ENCODE results near the gene CLMP. TPM values are rescaled to one million over a fixed set of nuclear protein-coding genes. Genes with fewer than 3 reads are reported as not detected.

CLMP gene
- total and polyA plus RNA-seq, 8 donors, result 0.46 to 5.5 (median 1.0) TPM

GRCh38 chr11:123179586-123179985, 15.5 kb downstream of the CLMP start:
- Histone ChIP-seq H3K27me3 (no peaks in the 10 kb centered on the region), H3K4me1 (no peaks in the 10 kb centered on the region), H3K36me3 (no peaks in the 10 kb centered on the region), H3K4me3 (no peak overlapping the region), H3K9me3 (no peaks in the 10 kb centered on the region), H3K27ac (no peak overlapping the region)
- intact Hi-C loops (cut with DNase I), result no loop called here
- TF ChIP-seq CTCF (IDR thresholded peaks at IDR 0.05), result no peak
- FAIRE-seq (no peak), DNase-seq (peak in 1 of 6 donors; percentile 37), ATAC-seq (no peak)
- 35 to 37% methylated on average over 2 of the region's 2 CpGs for WGBS, 2 donors

GRCh38 chr11:123178186-123178585, 16.9 kb downstream of the CLMP start:
- intact Hi-C loops (cut with DNase I), result no loop called here
- 95 to 96% methylated on average over 1 of the region's 1 CpG for WGBS, 2 donors
- Histone ChIP-seq H3K36me3 (no peaks in the 10 kb centered on the region), H3K9me3 (no peaks in the 10 kb centered on the region), H3K27me3 (no peaks in the 10 kb centered on the region), H3K4me3 (no peak overlapping the region), H3K27ac (no peak overlapping the region), H3K4me1 (no peaks in the 10 kb centered on the region)
- FAIRE-seq (no peak), ATAC-seq (no peak), DNase-seq (no peak)
- TF ChIP-seq CTCF (IDR thresholded peaks at IDR 0.05), result no peak

GRCh38 chr11:123176785-123177184, 18.3 kb downstream of the CLMP start:
- intact Hi-C loops (cut with DNase I), result no loop called here
- ATAC-seq (no peak), FAIRE-seq (no peak), DNase-seq (no peak)
- no peaks in the 10 kb centered on the region for H3K9me3 ChIP-seq
- WGBS, 2 donors, result 92 to 94% methylated on average over 2 of the region's 2 CpGs
- H3K27ac ChIP-seq, result no peak overlapping the region
- H3K36me3 ChIP-seq, result no peaks in the 10 kb centered on the region
- no peaks in the 10 kb centered on the region for H3K4me1 ChIP-seq
- no peaks in the 10 kb centered on the region for H3K27me3 ChIP-seq
- H3K4me3 ChIP-seq, result no peak overlapping the region
- TF ChIP-seq CTCF (IDR thresholded peaks at IDR 0.05), result no peak

- H3K4me1 ChIP-seq, result no peaks in the 10 kb centered on the region
- intact Hi-C loops (cut with DNase I), result no loop called here
- H3K4me3 ChIP-seq, result no peak overlapping the region
- TF ChIP-seq CTCF (IDR thresholded peaks at IDR 0.05), result no peak
- H3K27ac ChIP-seq, result no peak overlapping the region
- FAIRE-seq (peak; percentile 56), DNase-seq (peak in 1 of 6 donors; percentile 17), ATAC-seq (peak; percentile 48 to 79 (median 60))
- WGBS, 2 donors, result 64 to 65% methylated on average over 7 of the region's 7 CpGs
- no peaks in the 10 kb centered on the region for H3K27me3 ChIP-seq
- H3K36me3 ChIP-seq, result no peaks in the 10 kb centered on the region
- no peaks in the 10 kb centered on the region for H3K9me3 ChIP-seq
These were observed 20.6 kb downstream of the CLMP start for GRCh38 chr11:123174196-123175183.

GRCh38 chr11:123173856-123174186, 21.2 kb downstream of the CLMP start:
- Histone ChIP-seq H3K27me3 (no peaks in the 10 kb centered on the region), H3K36me3 (no peaks in the 10 kb centered on the region), H3K4me1 (no peaks in the 10 kb centered on the region), H3K9me3 (no peaks in the 10 kb centered on the region), H3K4me3 (no peak overlapping the region), H3K27ac (no peak overlapping the region)
- no peak for TF ChIP-seq CTCF (IDR thresholded peaks at IDR 0.05)
- WGBS, 2 donors, result 96 to 99% methylated on average over 3 of the region's 3 CpGs
- FAIRE-seq (no peak), ATAC-seq (no peak), DNase-seq (no peak)
- intact Hi-C loops (cut with DNase I), result no loop called here
